Measurements from ENCODE around the gene PGBD1.

DNA sequence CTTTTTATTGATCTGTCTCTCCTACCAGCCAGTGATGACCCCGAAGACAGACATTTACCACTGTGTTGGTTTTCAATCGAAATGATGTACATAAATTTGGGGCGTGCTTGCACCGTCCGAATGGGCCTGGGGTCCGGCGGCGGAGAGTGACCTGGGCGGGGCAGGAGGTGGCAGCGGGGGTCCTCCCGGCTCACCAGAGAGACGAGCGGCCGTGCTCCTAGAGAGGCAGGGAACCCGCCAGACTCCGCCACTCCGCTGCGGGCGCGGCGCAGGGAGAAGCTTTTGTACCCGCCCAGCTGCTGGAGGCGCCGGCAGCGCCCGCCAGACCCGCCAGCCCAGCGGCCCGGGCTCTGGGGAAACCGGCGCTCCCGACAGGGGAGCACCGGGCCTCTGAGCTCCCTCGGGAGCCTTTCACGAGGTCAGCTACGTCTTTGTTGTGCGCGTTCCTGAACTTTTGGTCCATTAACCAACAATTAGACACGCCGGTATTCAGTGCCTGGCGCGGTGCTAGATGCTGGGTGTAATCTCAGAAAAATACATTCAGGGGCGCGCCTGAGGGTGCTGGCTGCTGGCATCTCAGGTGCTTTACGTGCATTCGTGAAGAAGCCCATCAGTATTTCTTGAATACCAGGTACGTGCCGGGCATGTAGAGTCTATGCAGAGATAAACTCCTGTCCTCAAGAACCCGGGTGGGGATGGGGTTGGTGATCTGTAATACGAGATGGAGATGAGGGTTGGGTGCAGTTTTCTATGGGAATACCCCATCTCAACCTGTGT, at the start of gene PGBD1:
- TF ChIP-seq GATA3 (IDR thresholded peaks at IDR 0.05; ENCODE audit: low read depth, low read length) (no peak), GATA2 (IDR thresholded peaks at IDR 0.05; ENCODE audit: low read depth, low read length) (no peak)

Data from SH-SY5Y (cell line).